Measurements from ENCODE around the gene SETX.

The SETX gene

DNA sequence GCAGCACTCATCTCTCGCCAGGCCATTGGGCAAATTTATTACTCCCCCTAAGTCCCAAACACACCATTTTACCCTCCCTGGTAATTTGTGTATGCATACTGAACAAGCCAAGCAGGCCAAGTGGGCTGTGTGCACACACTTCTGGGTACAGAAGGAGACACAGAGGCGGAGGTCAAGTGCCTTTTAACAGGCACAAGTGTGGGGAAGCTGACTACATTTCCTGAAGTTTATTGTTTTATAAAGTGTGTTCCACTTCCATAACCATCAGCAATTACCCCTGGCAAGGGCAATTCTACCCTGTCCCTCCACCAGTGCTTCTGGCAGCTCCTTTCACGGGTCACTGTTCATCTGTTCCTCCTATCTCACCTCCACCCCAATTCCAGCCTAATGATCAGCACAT, 93.9 kb downstream of the SETX start:
- H3K9me2 ChIP-seq (ENCODE audit: low read depth, low read length): no peaks in the 10 kb centered on the region
- no peak for TF ChIP-seq EZH2 (IDR thresholded peaks at IDR 0.05; ENCODE audit: borderline replicate concordance, low read length)
- TF ChIP-seq, protein P1, sequence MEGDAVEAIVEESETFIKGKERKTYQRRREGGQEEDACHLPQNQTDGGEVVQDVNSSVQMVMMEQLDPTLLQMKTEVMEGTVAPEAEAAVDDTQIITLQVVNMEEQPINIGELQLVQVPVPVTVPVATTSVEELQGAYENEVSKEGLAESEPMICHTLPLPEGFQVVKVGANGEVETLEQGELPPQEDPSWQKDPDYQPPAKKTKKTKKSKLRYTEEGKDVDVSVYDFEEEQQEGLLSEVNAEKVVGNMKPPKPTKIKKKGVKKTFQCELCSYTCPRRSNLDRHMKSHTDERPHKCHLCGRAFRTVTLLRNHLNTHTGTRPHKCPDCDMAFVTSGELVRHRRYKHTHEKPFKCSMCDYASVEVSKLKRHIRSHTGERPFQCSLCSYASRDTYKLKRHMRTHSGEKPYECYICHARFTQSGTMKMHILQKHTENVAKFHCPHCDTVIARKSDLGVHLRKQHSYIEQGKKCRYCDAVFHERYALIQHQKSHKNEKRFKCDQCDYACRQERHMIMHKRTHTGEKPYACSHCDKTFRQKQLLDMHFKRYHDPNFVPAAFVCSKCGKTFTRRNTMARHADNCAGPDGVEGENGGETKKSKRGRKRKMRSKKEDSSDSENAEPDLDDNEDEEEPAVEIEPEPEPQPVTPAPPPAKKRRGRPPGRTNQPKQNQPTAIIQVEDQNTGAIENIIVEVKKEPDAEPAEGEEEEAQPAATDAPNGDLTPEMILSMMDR (IDR thresholded peaks at IDR 0.05; ENCODE audit: low read length): no peak
- no peaks in the 10 kb centered on the region for H4K20me1 ChIP-seq (ENCODE audit: insufficient read depth, low read length)
- H3F3A ChIP-seq (ENCODE audit: insufficient read depth, low read length): no peaks in the 10 kb centered on the region
- no peaks in the 10 kb centered on the region for H3K9me3 ChIP-seq (ENCODE audit: low read length)
- peaks cover 4% of the 10 kb centered on the region for H3K4me1 ChIP-seq (ENCODE audit: insufficient read depth, low read length, severe bottlenecking)
- H3K27ac ChIP-seq (ENCODE audit: low read depth, low read length, poor library complexity, severe bottlenecking): no peak overlapping the region
- no peak overlapping the region for H3K9ac ChIP-seq (ENCODE audit: low read length)
- no peaks in the 10 kb centered on the region for H3K27me3 ChIP-seq (ENCODE audit: insufficient read depth, low read length)
- H2AFZ ChIP-seq (ENCODE audit: low read length): no peak overlapping the region
- no peak overlapping the region for H3K4me2 ChIP-seq (ENCODE audit: low read length)
- no peak overlapping the region for H3K4me3 ChIP-seq (ENCODE audit: low read depth, low read length, poor library complexity, severe bottlenecking)
- peaks cover 43% of the 10 kb centered on the region for H3K36me3 ChIP-seq (ENCODE audit: insufficient read depth, low read length)
- H3K79me2 ChIP-seq (ENCODE audit: insufficient read depth, low read length): no peaks in the 10 kb centered on the region

DNA sequence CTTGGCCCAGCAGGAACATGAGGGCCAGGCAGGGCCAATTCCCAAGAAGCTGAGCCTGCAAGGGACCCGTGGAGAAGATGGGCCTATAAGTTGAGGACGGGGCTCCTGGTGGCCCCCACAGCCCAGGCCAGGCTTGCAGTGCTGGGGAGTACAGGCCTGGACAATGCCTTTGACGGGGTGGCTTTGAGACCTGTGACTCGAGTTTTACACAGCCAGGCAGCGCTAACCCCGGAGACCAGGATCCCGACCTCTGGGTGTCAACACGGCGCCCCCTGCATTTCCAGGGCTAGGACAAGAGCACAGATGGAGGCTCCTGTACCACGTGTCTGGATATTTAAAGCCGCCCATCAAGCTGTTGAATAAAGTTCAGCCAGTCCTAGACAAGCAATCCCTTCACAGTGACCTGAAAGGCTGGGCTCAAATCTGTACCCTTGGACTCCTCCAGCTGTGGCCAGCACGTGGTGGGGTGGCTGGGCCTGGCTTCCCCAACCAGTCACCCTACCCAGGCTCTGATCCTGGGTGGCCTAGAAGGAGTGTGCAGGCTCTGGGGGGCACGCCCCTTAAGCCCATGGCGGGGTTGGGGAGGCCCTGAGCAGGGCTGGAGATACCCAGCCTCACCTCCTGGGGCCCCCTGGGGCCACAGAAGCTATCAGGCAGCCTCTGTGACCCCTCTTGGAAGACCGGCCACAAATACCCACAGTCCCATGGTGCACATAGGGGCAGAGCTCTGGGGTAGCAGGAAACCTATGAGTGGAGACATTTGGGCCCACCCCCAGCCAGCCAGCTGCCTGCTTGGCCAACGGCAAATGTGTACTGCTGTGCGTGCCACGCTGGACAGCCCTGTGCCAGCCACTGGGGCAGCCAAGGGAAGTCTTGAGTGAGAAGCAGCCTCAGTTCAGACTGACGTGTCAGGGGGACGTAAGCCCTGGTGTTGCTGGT, 104.2 kb downstream of the SETX start:
- H3K4me3 ChIP-seq (ENCODE audit: low read depth, low read length, poor library complexity, severe bottlenecking): no peak overlapping the region
- no peak overlapping the region for H3K4me2 ChIP-seq (ENCODE audit: low read length)
- H2AFZ ChIP-seq (ENCODE audit: low read length): no peak overlapping the region
- TF ChIP-seq EZH2 (IDR thresholded peaks at IDR 0.05; ENCODE audit: borderline replicate concordance, low read length): no peak
- TF ChIP-seq, protein P1 (IDR thresholded peaks at IDR 0.05; ENCODE audit: low read length): no peak
- no peaks in the 10 kb centered on the region for H3K4me1 ChIP-seq (ENCODE audit: insufficient read depth, low read length, severe bottlenecking)
- no peaks in the 10 kb centered on the region for H4K20me1 ChIP-seq (ENCODE audit: insufficient read depth, low read length)
- no peaks in the 10 kb centered on the region for H3F3A ChIP-seq (ENCODE audit: insufficient read depth, low read length)
- no peak overlapping the region for H3K9ac ChIP-seq (ENCODE audit: low read length)
- peaks cover 7% of the 10 kb centered on the region; the same call in 1 of the 2 replicates for H3K27me3 ChIP-seq (ENCODE audit: insufficient read depth, low read length)
- no peaks in the 10 kb centered on the region for H3K36me3 ChIP-seq (ENCODE audit: insufficient read depth, low read length)
- H3K9me2 ChIP-seq (ENCODE audit: low read depth, low read length): no peaks in the 10 kb centered on the region
- H3K27ac ChIP-seq (ENCODE audit: low read depth, low read length, poor library complexity, severe bottlenecking): no peak overlapping the region
- peaks cover 3% of the 10 kb centered on the region; the same call in 1 of the 2 replicates for H3K9me3 ChIP-seq (ENCODE audit: low read length)
- H3K79me2 ChIP-seq (ENCODE audit: insufficient read depth, low read length): no peaks in the 10 kb centered on the region

DNA sequence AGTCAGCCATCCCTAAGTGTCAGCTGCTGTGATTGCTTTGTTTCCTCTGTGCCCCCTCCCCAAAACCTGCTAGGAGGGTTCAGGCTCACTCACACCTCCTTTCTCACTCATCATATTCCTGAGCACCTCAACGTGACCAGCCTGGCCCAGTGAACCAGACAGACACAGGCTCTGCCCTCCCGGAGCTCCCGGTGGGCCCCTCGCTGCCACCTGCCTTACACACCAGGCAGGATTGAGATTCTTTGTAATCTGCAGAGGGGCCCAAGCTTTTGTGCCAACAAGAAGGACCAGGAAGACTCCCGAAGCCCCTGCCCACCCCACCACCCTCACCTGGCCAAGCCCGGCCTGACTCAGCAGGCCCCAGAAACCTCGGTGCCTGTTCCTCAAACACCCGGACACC, 105.1 kb downstream of the SETX start:
- Histone ChIP-seq H3K36me3 (ENCODE audit: insufficient read depth, low read length) (no peaks in the 10 kb centered on the region), H3F3A (ENCODE audit: insufficient read depth, low read length) (no peaks in the 10 kb centered on the region), H3K4me1 (ENCODE audit: insufficient read depth, low read length, severe bottlenecking) (no peaks in the 10 kb centered on the region), H3K4me3 (ENCODE audit: low read depth, low read length, poor library complexity, severe bottlenecking) (no peak overlapping the region), H4K20me1 (ENCODE audit: insufficient read depth, low read length) (no peaks in the 10 kb centered on the region), H3K9me3 (ENCODE audit: low read length) (peaks cover 3% of the 10 kb centered on the region; the same call in 1 of the 2 replicates), H2AFZ (ENCODE audit: low read length) (no peak overlapping the region), H3K9me2 (ENCODE audit: low read depth, low read length) (no peaks in the 10 kb centered on the region), H3K79me2 (ENCODE audit: insufficient read depth, low read length) (no peaks in the 10 kb centered on the region), H3K27me3 (ENCODE audit: insufficient read depth, low read length) (peaks cover 7% of the 10 kb centered on the region; the same call in 1 of the 2 replicates), H3K9ac (ENCODE audit: low read length) (no peak overlapping the region), H3K27ac (ENCODE audit: low read depth, low read length, poor library complexity, severe bottlenecking) (no peak overlapping the region), H3K4me2 (ENCODE audit: low read length) (no peak overlapping the region)
- TF ChIP-seq EZH2 (IDR thresholded peaks at IDR 0.05; ENCODE audit: borderline replicate concordance, low read length): no peak
- TF ChIP-seq, protein P1 (IDR thresholded peaks at IDR 0.05; ENCODE audit: low read length): no peak
